SU-DHL-6 (cell line): ENCODE measurements around the gene P3H4.
"Not testable (repeated sequence)": the region's sequence is repeated elsewhere in the genome, so short reads cannot be mapped to it uniquely, and the experiment has no call there.

ENCODE experiments used
- EZH2phosphoT487 ChIP-seq: fragments of 200-600 bp; sonication (generic), shearing (Covaris generic); conservative IDR thresholded peaks from 2 replicates; pipeline ENCODE4 v1.6.1; 2018; ENCODE audit warnings: mild to moderate bottlenecking, antibody characterized with exemption, low read length, moderate library complexity, mixed read lengths
- TF ChIP-seq, protein P1 (sequence below): fragments of 200-600 bp; sonication (generic); IDR thresholded peaks from one replicate; pipeline ENCODE4 v1.5.1; 2017; ENCODE audit warnings: antibody characterized with exemption, mild to moderate bottlenecking, low read length, moderate library complexity; ENCODE audit not compliant: insufficient read depth, poor library complexity, severe bottlenecking

DNA sequence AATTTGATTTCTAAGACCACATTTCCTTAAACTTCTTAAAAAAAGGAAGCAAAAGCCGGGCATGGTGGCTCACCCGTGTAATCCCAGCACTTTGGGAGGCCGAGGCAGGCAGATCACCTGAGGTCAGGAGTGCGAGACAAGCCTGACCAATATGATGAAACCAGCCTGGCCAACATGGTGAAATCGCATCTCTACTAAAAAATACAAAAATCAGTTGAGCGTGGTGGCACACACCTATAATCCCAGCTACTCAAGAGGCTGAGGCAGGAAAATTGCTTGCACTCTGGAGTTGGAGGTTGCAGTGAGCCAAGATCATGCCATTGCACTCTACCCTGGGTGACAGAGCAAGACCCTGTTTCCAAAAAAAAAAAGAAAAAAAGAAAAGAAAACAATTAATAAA, 29.0 kb upstream of the P3H4 start:
- TF ChIP-seq, protein P1, sequence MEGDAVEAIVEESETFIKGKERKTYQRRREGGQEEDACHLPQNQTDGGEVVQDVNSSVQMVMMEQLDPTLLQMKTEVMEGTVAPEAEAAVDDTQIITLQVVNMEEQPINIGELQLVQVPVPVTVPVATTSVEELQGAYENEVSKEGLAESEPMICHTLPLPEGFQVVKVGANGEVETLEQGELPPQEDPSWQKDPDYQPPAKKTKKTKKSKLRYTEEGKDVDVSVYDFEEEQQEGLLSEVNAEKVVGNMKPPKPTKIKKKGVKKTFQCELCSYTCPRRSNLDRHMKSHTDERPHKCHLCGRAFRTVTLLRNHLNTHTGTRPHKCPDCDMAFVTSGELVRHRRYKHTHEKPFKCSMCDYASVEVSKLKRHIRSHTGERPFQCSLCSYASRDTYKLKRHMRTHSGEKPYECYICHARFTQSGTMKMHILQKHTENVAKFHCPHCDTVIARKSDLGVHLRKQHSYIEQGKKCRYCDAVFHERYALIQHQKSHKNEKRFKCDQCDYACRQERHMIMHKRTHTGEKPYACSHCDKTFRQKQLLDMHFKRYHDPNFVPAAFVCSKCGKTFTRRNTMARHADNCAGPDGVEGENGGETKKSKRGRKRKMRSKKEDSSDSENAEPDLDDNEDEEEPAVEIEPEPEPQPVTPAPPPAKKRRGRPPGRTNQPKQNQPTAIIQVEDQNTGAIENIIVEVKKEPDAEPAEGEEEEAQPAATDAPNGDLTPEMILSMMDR = not testable (repeated sequence)
- TF ChIP-seq EZH2phosphoT487 = not testable (repeated sequence)
